ENCODE measurements around the gene RWDD3. TPM values are rescaled to one million over a fixed set of nuclear protein-coding genes. Genes with fewer than 3 reads are reported as not detected.

Gene RWDD3
- total and polyA plus RNA-seq, 2 of the 4 experiments (the other 2 are of a cell fraction) = 10.4 to 13.6 TPM

- Histone ChIP-seq H3K4me3 (ENCODE audit: insufficient read depth, low read depth, low read length) (no peak overlapping the region), H4K8ac (ENCODE audit: low read depth in 2 of 2, low read length in 2 of 2) (no peak overlapping the region), H4K91ac (ENCODE audit: insufficient read depth, low read depth, low read length) (no peak overlapping the region), H3K9ac (ENCODE audit: low read depth, low read length) (no peak overlapping the region), H3K4me2 (ENCODE audit: low read depth, low read length) (no peak overlapping the region), H4K20me1 (ENCODE audit: insufficient read depth, low read length) (no peaks in the 10 kb centered on the region), H3K27ac (ENCODE audit: insufficient read depth, low read length) (no peak overlapping the region), H2BK20ac (ENCODE audit: low read depth, low read length) (no peak overlapping the region), H3K4ac (ENCODE audit: low read depth, low read length) (no peak overlapping the region), H3K27me3 (ENCODE audit: control insufficient read depth, insufficient read depth, low read length) (peaks cover 2% of the 10 kb centered on the region; the same call in 1 of the 2 replicates), H3K18ac (ENCODE audit: low read depth, low read length) (no peak overlapping the region), H3K14ac (replicated peaks; ENCODE audit: low read depth, low read length) (no peak overlapping the region), H3K4me1 (ENCODE audit: control insufficient read depth, insufficient read depth, low read length) (no peaks in the 10 kb centered on the region), H2AK5ac (ENCODE audit: low read depth, low read length) (no peak overlapping the region), H3K56ac (ENCODE audit: extremely low read depth, insufficient read depth, low read length) (no peak overlapping the region), H2BK5ac (ENCODE audit: low read depth, low read length, poor library complexity, severe bottlenecking) (no peak overlapping the region), H3K36me3 (ENCODE audit: control insufficient read depth, insufficient read depth, low read length) (no peaks in the 10 kb centered on the region), H2BK15ac (ENCODE audit: low read depth, low read length) (no peak overlapping the region), H3K9me3 (ENCODE audit: control insufficient read depth, insufficient read depth, low read length) (no peaks in the 10 kb centered on the region), H3K79me1 (ENCODE audit: low read depth in 1 of 2, low read length in 2 of 2) (no peaks in the 10 kb centered on the region), H2BK120ac (ENCODE audit: low read depth, low read length) (no peak overlapping the region), H3K23ac (ENCODE audit: low read depth, low read length) (no peak overlapping the region), H4K5ac (ENCODE audit: low read depth, low read length) (no peak overlapping the region), H3K9me1 (ENCODE audit: insufficient read depth, low read length) (peaks cover 4% of the 10 kb centered on the region; the same call in 1 of the 2 replicates), H2AFZ (replicated peaks; ENCODE audit: low read length, poor library complexity) (no peak overlapping the region), H2AK9ac (replicated peaks; ENCODE audit: low read depth, low read length, poor library complexity) (no peak overlapping the region)
- intact Hi-C loops (cut with micrococcal nuclease) (no loop called here), in situ Hi-C loops (cut with MboI; ENCODE audit: low sequenced_read_pairs) (no loop called here), dilution Hi-C loops (cut with HindIII; ENCODE audit: low sequenced_read_pairs, unreplicated experiment) (no loop called here)
- no TSS peak for BruUV-seq (replicated peaks)
- DNase-seq = no peak
- ChIA-PET POLR2A (ENCODE audit: unreplicated experiment) (no interaction called here), CTCF (no interaction called here)
- no peak for ATAC-seq (ENCODE audit: low read depth)
- TF ChIP-seq BHLHE40 (IDR thresholded peaks at IDR 0.05; ENCODE audit: low read depth, low read length) (no peak), ELK1 (IDR thresholded peaks at IDR 0.05; ENCODE audit: borderline replicate concordance, low read depth, low read length) (no peak), FOS (IDR thresholded peaks at IDR 0.05; ENCODE audit: low read depth, low read length) (no peak), POLR2A (IDR thresholded peaks at IDR 0.05; ENCODE audit: low read depth, low read length) (no peak), CEBPB (IDR thresholded peaks at IDR 0.05; ENCODE audit: low read depth, low read length) (no peak), NFE2L2 (IDR thresholded peaks at IDR 0.05; ENCODE audit: low read depth, low read length) (no peak), USF2 (IDR thresholded peaks at IDR 0.05; ENCODE audit: low read depth, low read length) (no peak), MAZ (IDR thresholded peaks at IDR 0.05; ENCODE audit: borderline replicate concordance, low read depth, low read length) (no peak), RAD21 (IDR thresholded peaks at IDR 0.05; ENCODE audit: low read length) (no peak), RCOR1 (IDR thresholded peaks at IDR 0.05; ENCODE audit: insufficient replicate concordance, low read length) (no peak), RFX5 (IDR thresholded peaks at IDR 0.05; ENCODE audit: low read depth, low read length) (no peak), MAFK (IDR thresholded peaks at IDR 0.05; ENCODE audit: low read depth, low read length) (no peak), SMC3 (IDR thresholded peaks at IDR 0.05; ENCODE audit: low read depth, low read length) (no peak)
- TF ChIP-seq, protein P1, sequence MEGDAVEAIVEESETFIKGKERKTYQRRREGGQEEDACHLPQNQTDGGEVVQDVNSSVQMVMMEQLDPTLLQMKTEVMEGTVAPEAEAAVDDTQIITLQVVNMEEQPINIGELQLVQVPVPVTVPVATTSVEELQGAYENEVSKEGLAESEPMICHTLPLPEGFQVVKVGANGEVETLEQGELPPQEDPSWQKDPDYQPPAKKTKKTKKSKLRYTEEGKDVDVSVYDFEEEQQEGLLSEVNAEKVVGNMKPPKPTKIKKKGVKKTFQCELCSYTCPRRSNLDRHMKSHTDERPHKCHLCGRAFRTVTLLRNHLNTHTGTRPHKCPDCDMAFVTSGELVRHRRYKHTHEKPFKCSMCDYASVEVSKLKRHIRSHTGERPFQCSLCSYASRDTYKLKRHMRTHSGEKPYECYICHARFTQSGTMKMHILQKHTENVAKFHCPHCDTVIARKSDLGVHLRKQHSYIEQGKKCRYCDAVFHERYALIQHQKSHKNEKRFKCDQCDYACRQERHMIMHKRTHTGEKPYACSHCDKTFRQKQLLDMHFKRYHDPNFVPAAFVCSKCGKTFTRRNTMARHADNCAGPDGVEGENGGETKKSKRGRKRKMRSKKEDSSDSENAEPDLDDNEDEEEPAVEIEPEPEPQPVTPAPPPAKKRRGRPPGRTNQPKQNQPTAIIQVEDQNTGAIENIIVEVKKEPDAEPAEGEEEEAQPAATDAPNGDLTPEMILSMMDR (conservative IDR thresholded peaks at IDR 0.05; ENCODE audit: low read depth, low read length) = no peak
- WGBS, 2 experiments (ENCODE audit: extremely low coverage in 2 of 2, insufficient read length in 1 of 2) = no CpG with 5 or more reads among the region's 1 CpG
Measured at GRCh38 chr1:95217371-95217770, 16.6 kb upstream of the RWDD3 start.
